ENCODE measurements around the gene GALK2.
"Not testable (repeated sequence)": the region's sequence is repeated elsewhere in the genome, so short reads cannot be mapped to it uniquely, and the experiment has no call there.

The GALK2 gene

DNA sequence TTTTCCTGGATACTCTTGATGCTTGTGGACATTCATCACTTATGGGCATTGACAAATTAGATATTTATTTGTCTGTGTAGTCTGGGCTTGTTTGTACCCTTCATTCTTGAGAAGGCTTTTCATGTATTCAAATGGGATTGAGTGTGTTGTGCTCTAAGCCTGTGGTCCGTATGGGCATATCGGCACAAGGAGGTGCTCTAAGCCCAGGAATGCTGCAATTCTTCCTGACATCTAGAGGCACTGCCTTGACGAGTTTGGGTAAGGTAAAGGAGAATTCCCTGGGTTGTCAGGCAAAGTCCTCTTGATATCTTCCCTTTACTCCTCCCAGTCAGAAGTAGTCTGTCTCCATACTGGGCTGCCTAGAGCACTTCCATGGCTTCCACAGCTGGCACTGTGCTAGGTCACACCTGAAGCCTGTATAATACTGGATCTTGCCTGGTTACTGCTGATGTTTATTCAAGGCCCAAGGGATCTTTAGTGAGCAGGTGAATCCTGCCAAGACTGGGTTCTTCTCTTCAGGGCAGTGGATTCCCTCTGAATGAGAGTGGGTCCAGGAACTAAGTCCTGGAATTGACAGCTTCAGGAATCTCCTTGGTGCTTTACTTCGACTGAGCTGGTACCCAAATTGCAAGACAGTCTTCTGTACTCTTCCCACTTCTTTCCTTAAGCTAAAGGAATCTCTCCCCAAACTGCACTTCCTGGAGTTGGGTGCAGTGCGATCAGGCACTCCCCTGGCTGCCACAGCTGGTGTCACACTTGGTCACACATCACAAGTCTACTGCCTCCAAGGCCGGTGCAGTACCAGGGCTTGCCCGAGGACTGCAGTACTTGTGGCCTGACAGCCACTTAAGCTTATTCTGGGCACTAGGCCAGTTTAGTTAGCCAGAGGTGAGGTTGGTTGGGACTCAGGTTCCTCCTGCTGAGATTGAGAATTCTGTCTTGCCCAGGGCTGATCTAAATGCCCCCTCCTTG is 46.0 kb downstream of the GALK2 start:
- H3K4me3 ChIP-seq (ENCODE audit: low read depth, low read length), result no peak overlapping the region

DNA sequence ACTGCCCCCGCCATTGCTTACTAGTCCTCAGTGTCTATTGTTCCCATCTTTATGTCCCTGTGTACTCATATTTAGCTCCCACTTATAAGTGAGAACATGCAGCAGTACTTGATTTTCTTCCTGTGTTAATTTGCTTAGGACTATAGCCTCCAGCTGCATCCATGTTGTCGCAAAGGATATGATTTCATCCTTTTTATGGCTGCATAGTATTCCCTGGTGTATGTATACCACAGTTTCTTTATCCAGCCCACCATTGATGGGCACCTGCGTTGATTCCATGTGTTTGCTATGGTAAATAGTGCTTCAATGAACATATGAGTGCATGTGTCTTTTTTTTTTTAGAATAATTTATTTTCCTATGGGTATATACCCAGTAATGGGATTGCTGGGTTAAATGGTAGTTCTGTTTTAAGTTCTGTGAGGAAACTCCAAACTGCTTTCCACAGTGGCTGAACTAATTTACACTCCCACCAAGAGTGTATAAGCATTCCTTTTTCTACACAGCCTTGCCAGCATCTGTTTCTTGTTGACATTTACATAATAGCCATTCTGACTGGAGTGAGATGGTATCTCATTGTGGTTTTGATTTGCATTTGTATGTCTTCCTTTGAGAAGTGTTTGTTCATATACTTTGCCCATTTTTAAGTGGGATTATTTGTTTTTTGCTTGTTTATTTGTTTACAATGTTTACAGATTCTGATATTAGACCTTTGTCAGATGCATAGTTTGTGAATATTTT is 53.7 kb downstream of the GALK2 start:
- H3K4me3 ChIP-seq (ENCODE audit: low read depth, low read length), result no peak overlapping the region

DNA sequence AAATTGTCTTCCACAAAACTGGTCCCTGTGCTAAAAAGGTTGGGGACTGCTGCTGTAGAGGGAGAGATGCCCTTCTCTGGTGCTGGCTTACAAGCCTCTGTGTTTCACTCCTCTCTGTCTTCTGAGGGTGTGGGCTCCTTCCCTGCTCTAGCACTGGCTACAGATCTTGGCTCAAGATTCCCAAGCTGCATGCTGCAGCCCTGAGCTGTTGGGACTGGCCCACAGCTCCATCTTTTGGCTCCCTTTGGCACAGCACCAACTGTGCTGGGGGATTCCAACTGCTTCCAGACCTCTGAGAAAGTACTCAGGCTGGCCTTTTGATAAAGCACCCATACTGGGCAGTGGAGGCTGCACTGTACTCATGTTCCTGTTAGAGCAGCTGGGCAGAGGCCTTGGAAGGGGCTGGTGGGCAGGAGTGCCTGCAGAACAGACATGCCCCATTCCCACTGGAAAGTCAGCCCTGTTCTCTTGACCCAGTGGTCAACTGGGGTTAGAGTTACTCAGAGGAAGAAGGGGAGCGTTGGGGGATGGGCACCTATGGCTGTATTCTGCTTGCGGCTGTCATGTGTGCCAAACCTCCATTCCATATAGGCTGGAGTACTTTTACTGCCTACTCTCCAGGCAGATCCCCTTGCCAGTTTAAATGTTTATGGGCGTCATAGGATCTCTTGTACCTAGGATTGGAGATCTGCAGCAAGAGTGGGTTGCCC is 55.7 kb downstream of the GALK2 start:
- H3K4me3 ChIP-seq (ENCODE audit: low read depth, low read length), result no peak overlapping the region

DNA sequence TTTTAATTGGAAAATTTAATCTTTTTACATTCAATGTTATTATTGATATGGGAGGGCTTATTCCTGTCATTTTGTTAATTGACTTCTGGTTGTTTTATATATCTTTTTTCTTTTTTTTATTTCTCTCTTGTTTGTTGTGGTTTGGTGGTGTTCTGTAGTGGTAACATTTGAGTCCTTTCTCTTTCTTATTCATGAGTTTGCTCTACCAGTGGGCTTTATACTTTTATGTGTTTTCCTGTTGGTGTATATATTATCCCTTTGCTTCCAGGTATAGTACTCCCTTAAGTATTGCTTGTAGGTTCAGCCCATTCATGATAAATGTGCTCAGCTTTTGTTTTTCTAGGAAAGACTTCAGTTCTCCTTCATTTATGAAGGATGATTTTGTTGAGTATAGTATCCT is 57.6 kb downstream of the GALK2 start:
- no peak overlapping the region for H3K4me3 ChIP-seq (ENCODE audit: low read depth, low read length)

DNA sequence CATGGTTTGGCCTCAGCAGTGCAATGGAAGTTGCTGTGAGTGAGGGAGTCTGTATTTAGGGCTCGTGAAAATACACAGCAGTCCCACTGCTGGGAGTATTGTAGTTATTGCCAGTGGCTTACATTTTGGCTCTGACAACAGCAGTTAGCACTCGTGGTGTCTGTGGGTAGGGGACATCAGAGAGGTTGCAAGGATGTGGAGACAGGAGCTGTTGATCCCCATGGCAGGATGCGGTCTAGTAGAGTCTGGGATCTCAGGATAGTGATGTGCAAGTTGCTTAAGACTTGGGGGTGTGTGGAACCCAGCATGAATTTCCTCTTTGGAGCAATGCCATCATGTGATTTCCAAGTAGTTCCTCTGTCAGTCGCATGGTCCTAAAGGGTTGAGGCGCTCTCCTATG is 59.9 kb downstream of the GALK2 start:
- H3K4me3 ChIP-seq (ENCODE audit: low read depth, low read length), result no peak overlapping the region

DNA sequence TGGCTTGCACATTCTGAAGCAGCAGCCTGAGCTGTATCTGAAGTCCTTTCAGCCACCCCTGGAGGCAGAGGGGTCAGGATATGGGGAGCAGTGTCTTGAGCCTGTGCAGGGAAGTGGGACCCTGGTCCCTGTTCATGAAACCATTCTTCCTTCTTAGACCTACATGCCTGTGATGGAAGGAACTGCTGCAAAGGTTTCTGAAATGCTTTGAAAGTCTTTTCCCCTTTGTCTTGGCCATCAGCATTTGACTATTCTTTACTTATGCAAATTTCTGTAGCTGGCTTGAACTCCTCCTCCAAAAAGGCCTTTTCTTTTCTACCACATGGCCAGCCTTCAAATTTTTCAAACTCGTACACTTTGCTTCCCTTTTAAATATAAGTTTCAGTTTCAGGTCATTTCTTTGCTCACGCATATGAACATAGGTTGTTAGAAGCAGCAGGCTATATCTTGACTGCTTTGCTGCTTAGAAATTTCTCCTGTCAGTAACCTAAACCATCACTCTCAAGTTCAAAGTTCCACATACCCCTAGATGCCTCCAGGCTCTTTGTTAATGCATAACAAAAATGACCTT is 62.3 kb downstream of the GALK2 start:
- no peak overlapping the region for H3K4me3 ChIP-seq (ENCODE audit: low read depth, low read length)

DNA sequence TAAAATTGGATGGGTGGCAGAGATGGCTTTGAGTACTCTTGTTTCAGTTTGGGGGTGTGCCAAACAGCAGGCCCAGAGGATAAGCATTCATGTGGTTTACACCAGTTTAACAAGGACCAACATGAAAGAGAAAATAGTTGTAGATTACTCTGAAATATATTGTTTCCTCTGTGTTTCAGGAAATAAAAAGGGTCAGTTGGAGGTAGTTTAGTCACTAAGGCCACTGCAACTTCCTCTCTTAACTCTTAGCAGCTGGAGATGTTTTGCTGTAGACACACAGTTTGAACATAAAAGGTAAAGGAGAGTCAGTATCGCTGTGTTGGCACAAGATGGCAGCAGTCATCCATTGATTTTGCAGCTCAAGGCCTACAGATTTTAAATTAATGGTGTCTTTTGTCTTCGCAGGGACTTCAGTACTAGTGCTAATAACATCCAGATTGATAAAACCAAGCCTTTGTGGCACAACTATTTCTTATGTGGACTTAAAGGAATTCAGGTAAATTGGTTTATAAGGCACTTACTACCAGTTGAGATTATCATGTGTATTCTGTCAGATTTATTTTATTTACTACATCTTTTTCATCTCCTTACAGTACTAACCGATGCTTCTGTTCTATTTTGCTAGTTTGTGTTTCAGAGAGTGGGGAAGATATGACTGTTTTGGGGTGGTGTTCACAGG is 65.5 kb downstream of the GALK2 start:
- H3K4me3 ChIP-seq (ENCODE audit: low read depth, low read length), result no peak overlapping the region

DNA sequence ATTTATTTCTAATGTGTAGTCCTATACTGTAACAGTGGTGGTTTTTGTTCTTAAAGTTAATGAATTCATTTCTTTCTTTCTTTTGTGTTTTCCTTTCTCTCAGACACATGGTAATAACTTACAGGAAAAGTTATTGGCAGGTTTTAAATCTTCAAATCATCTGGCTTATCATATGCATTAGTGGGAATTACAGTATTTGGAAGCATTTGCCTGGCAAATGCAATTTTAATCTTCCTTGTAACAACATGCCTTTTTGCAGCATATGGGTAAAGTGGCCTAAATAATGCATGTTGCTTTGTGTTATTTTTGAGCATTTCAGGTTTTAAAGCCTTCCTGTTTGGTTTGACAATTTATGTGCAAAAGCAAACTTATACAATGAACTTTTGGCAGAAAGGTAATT is 66.8 kb downstream of the GALK2 start:
- no peak overlapping the region for H3K4me3 ChIP-seq (ENCODE audit: low read depth, low read length)

DNA sequence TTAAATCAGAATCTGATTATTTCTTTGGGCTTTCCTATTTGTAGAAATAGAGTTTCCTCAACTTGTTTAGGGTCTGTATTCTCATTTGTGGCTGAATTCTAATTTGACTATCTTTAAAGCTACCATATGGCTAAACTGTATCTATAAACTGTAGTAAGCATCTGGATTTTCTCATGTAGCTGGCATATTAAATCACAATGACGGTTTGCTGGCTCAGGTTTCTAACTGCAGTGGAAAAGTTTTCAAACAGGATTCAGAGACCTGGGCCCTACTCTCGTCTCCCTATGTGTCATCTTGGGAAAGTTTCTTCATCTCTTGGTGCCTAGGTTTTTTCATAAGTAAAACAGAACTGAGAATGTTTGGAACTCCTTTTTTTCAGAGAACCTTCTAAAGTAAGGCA is 68.3 kb downstream of the GALK2 start:
- no peak overlapping the region for H3K4me3 ChIP-seq (ENCODE audit: low read depth, low read length)

DNA sequence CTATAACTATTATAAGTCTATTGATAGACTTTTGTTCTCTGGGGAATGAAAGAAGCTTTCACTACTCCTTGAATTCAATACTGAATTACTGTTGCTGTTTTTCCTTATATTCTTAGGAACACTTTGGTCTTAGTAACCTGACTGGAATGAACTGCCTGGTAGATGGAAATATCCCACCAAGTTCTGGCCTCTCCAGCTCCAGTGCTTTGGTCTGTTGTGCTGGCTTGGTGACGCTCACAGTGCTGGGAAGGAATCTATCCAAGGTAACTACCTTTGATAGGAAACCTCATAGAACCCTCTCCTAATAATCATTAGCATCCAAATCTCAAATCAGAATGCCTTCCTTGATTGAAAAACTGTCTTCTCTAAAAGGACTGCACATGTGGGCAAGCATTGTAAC is 69.1 kb downstream of the GALK2 start:
- no peak overlapping the region for H3K4me3 ChIP-seq (ENCODE audit: low read depth, low read length)

DNA sequence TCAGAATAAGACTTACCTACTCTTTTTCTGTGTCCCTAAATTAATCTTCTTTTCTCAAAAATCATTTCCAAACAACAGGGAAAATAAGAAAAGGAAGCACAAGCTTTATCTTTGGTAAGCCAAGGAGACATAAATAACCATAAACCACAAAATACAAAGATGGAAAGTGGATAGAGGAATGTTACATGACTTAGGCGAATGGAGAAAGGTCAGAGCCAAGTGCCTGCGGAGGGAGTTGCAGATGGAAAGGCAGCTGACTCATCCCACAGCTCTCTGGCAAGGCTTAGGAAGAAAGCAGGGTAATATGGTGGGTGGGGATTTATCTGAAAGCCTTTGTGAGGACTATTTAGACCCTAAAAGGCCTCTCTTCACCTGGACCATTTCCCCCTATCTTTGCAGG is 72.8 kb downstream of the GALK2 start:
- H3K4me3 ChIP-seq (ENCODE audit: low read depth, low read length), result no peak overlapping the region

DNA sequence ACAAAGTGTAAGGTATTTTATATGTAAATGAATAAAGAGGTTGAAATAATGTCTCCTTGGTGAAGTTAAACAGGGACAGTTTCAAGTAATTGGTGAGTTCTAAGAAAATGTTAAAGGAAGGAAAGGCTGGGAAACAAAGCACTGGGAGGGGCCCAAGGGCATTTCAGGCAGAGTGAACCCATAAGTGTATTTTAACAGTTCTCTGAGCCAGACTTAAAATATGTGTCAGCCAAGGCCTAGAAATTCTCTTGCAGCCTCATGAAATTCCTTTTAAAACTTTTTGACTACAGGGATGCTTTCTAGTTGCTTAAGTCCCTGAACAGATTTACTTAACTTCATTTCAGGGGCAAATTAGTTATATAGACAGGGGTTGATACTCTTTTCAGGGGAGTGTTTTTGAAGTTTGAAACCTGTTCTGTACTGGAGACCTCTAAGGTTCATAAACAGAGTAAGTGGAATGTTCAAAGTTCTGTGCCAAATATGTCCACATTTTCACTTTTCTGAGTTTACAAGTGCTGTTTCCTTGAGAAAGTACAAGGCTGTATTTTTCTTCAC is 77.6 kb downstream of the GALK2 start:
- no peak overlapping the region for H3K4me3 ChIP-seq (ENCODE audit: low read depth, low read length)

DNA sequence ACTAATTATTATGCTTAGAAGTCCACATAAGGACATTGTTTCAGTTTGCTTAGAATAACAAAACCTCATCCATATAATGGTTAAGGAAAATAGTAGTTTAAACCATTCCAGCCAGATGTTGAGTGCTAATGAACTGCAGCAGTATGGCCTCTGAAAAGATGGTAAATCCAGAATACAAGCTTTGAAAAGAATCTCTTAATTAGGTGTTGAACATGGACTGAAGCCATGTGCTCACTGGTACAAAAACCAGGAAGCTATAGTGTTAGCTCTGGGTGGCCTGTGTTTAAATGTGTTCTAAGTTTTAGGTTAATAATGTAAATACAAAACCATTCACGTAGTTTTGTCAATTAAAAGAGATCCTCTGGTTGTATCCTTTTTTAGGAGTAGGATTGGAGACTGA is 78.2 kb downstream of the GALK2 start:
- H3K4me3 ChIP-seq (ENCODE audit: low read depth, low read length), result no peak overlapping the region

DNA sequence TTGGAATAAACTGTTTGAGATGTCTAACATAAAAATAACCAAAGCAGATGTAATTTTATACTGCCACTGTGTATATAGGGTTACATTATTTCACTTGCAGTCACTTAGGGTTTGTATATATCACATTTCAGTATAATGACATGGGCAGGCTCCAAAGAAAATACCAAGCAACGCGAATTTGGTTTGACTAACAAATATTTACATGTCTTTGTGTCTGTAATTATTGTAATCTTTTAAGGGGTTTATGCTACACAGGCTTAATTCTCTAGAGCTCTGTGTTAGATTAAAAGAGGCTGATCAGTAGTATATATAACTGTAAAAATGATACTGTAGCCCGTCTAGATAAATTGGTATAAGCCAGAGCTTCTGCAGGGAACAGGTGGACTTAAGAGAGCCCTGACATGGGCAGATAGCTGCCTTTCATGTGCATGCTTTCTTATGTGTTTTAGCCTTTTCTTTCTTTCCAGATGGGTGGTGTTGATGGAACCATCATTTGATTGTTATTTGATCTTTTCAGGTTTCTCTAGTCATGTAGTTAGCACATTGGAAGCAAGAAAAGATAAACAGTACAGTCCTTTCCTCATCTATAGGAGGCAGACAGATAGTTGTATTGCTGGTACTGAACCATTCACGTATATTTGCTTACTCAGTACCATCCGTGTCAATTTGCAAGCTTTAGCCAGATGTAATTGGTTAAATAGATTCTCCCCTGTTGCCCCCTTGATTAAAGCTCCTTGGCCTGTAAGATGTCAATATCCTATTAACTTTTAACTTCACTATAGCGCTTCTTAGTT is 86.1 kb downstream of the GALK2 start:
- no peak overlapping the region for H3K4me3 ChIP-seq (ENCODE audit: low read depth, low read length)

DNA sequence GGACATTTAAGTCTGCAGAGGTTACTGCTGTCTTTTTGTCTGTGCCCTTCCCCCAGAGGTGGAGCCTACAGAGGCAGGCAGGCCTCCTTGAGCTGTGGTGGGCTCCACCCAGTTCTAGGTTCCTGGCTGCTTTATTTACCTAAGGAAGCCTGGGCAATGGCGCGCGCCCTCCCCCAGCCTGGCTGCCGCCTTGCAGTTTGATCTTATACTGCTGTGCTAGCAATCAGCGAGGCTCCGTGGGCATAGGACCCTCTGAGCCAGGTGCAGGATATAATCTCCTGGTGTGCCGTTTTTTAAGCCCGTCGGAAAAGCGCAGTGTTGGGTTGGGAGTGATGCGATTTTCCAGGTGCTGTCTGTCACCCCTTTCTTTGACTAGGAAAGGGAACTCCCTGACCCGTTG is 95.1 kb downstream of the GALK2 start:
- not testable (repeated sequence) for H3K4me3 ChIP-seq (ENCODE audit: low read depth, low read length)

DNA sequence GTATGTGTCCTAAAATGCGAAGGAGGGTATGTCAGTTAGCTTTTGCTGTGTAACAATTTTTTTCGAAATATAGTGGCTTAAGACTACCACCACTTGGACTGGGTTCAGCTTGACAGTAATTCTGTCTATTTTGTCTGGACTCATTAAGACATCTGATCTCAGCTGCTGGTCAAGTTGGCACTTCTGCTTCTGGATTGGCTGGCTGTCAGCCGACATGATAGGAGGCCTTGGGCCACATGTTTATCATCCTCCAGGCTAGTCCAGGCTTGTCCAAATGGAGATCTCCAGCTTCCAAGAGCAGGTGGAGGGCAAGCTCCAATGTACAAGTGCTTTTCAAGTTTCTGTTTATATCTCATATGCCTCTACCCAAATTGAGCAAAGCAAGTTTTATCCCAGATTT is 95.9 kb downstream of the GALK2 start:
- H3K4me3 ChIP-seq (ENCODE audit: low read depth, low read length), result no peak overlapping the region

DNA sequence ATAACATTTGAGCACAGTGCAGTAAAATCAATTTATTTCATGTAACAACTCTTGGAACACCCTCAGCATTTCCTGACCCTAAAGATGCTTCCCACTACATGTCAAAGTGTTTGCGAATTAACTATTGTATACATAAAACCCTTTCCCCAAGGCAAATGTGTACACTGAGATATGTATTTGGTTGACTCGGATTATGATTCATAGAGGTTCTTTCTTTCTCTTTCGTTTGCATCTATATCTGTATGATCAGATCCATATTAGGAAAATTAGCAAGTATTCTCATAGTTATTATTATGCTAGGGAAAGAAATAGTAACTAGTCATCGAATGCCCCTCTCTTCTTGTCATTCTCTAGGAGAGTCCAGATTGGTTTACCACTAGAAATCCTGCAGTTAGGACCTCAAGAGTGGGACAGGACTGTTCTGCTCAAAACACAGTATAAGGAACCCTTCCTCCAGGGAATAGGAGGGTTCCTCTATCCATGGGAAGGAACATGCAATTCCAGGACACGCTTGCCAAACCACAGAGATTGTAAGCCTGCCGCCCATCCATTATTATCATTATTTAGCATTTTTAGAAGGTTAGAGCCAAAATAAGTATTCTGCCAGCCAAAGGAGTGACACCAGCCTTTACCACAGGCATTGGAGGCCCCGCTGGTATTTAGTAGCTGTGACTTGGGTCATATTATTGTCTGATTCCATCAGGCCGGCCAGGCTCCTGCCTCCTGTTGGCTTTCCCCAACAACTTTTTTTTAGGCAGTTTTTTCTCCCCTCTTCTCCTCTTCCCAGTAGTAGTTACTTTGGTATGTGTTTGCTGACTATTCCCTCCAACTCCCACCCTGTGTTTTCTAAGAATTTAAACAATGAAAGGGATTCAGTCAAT is 100.7 kb downstream of the GALK2 start:
- H3K4me3 ChIP-seq (ENCODE audit: low read depth, low read length), result no peak overlapping the region

DNA sequence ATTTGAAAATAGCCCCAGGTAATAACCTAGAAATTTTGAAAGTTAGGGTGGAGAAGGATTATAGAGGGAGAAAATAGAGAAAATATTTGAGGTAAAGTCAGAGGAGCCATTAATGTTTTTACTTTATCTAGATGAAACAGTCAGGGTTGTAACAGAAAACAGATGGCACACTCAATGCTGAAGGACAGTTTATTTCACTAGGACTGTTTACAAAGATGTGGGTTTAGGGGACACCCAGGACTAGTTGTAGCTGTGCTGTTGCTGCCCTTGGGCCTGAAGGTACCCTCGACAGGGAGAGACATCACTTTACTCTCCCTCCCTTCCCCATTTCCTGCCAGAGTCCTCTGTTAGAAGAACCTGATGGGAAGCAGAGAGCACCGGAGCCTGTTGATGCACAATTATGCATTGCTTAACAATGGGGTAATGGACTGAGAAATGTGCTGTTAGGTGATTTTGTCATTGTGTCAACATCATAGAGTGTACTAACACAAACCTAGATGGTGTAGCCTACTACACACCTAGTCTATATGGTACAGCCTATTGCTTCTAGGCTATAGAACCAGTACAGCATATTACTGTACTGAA is 103.8 kb downstream of the GALK2 start:
- H3K4me3 ChIP-seq (ENCODE audit: low read depth, low read length), result no peak overlapping the region
